ENCODE measurements around the gene MX2.

DNA sequence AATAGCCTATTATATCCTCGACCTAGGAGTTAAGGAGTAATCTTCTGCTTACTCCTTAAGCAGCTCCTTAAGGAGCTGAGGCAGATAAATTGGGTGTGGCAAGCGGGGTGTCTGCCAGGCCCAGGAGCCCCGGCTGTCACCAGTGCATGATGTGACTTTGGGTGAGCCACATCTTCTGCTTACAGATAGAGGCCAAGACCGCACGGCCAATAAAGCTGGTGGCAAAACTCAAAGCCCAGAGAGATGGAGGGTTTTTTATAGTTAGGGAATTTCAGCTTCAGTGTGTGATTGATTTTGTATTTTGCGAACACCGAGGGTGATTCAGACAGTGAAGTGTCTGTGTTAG, 9.8 kb downstream of the MX2 start:
- TF ChIP-seq, protein P1, sequence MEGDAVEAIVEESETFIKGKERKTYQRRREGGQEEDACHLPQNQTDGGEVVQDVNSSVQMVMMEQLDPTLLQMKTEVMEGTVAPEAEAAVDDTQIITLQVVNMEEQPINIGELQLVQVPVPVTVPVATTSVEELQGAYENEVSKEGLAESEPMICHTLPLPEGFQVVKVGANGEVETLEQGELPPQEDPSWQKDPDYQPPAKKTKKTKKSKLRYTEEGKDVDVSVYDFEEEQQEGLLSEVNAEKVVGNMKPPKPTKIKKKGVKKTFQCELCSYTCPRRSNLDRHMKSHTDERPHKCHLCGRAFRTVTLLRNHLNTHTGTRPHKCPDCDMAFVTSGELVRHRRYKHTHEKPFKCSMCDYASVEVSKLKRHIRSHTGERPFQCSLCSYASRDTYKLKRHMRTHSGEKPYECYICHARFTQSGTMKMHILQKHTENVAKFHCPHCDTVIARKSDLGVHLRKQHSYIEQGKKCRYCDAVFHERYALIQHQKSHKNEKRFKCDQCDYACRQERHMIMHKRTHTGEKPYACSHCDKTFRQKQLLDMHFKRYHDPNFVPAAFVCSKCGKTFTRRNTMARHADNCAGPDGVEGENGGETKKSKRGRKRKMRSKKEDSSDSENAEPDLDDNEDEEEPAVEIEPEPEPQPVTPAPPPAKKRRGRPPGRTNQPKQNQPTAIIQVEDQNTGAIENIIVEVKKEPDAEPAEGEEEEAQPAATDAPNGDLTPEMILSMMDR (conservative IDR thresholded peaks at IDR 0.05; ENCODE audit: low read depth, low read length), result no peak
- TF ChIP-seq EZH2 (IDR thresholded peaks at IDR 0.05; ENCODE audit: low read length, unreplicated experiment) (no peak), EZH2phosphoT487 (IDR thresholded peaks at IDR 0.05; ENCODE audit: borderline replicate concordance, low read length) (no peak)
